Neural cell (in vitro differentiated cells): ENCODE data around the gene LAGE3. TPM values are rescaled to one million over a fixed set of nuclear protein-coding genes. Genes with fewer than 3 reads are reported as not detected.

Source experiments
- H2AFZ ChIP-seq: fragments of 200-600, 300-800 bp; sonication (generic), shearing (Covaris generic); 2 replicates; pipeline ENCODE4 v1.6.0; 2014; ENCODE audit warnings: low read depth, mild to moderate bottlenecking, antibody characterized with exemption, low read length, moderate library complexity
- H3F3A ChIP-seq: fragments of 200-600 bp; shearing (Covaris generic); 2 replicates; pipeline ENCODE4 v1.6.1; 2016; ENCODE audit warnings: mild to moderate bottlenecking, moderate library complexity, mixed read lengths, antibody characterized with exemption, low read length; ENCODE audit not compliant: insufficient read depth, poor library complexity, severe bottlenecking
- H3K27ac ChIP-seq: fragments of 200-600, 300-800 bp; sonication (generic), shearing (Covaris generic); 2 replicates; pipeline ENCODE4 v1.5.1; 2014; ENCODE audit warnings: mild to moderate bottlenecking, low read length, moderate library complexity
- H3K27me3 ChIP-seq: fragments of 300-800, 200-600 bp; sonication (generic), shearing (Covaris generic); 2 replicates; pipeline ENCODE4 v1.6.0; 2014; ENCODE audit warnings: mild to moderate bottlenecking, low read depth, low read length, moderate library complexity; ENCODE audit not compliant: insufficient read depth
- H3K36me3 ChIP-seq: fragments of 300-800, 200-600 bp; sonication (generic), shearing (Covaris generic); 2 replicates; pipeline ENCODE4 v1.5.1; 2014; ENCODE audit warnings: mild to moderate bottlenecking, antibody characterized with exemption, low read length, moderate library complexity; ENCODE audit not compliant: insufficient read depth
- H3K4me2 ChIP-seq: fragments of 300-800, 200-600 bp; sonication (generic), shearing (Covaris generic); 2 replicates; pipeline ENCODE4 v1.6.0; 2014; ENCODE audit warnings: mild to moderate bottlenecking, low read length
- H3K4me3 ChIP-seq: fragments of 300-800, 200-600 bp; sonication (generic), shearing (Covaris generic); 2 replicates; pipeline ENCODE4 v1.5.1; 2014; ENCODE audit warnings: mild to moderate bottlenecking, low read length, moderate library complexity
- H3K79me2 ChIP-seq: fragments of 200-600 bp; shearing (Covaris generic); replicated peaks from 2 replicates; pipeline ENCODE4 v1.6.0; 2014; ENCODE audit warnings: mild to moderate bottlenecking, low read length, moderate library complexity; ENCODE audit not compliant: insufficient read depth
- H3K9ac ChIP-seq: fragments of 300-800, 200-600 bp; sonication (generic), shearing (Covaris generic); 2 replicates; pipeline ENCODE4 v1.6.1; 2016; ENCODE audit warnings: mild to moderate bottlenecking, low read length, mixed read lengths
- H3K9me2 ChIP-seq: fragments of 200-600 bp; shearing (Covaris generic); 2 replicates; pipeline ENCODE4 v1.6.1; 2016; ENCODE audit warnings: mild to moderate bottlenecking, low read length, mixed read lengths; ENCODE audit not compliant: insufficient read depth
- H3K9me3 ChIP-seq: fragments of 200-600, 300-800 bp; sonication (generic), shearing (Covaris generic); 2 replicates; pipeline ENCODE4 v1.6.1; 2016; ENCODE audit warnings: mild to moderate bottlenecking, mixed run types, low read length, moderate library complexity, mixed read lengths
- H4K20me1 ChIP-seq: fragments of 200-600 bp; shearing (Covaris generic); 2 replicates; pipeline ENCODE4 v1.6.1; 2016; ENCODE audit warnings: mild to moderate bottlenecking, mixed run types; ENCODE audit not compliant: insufficient read depth
- EP300 ChIP-seq: fragments of 450-650 bp; conservative IDR thresholded peaks from 2 replicates; pipeline ENCODE4 v1.6.1; 2014; ENCODE audit warnings: antibody characterized with exemption, mild to moderate bottlenecking, moderate library complexity; ENCODE audit not compliant: poor library complexity, severe bottlenecking
- EZH2 ChIP-seq: fragments of 200-600, 300-800 bp; shearing (Covaris generic), sonication (generic); IDR thresholded peaks from 2 replicates; pipeline ENCODE4 v1.6.1; 2014; ENCODE audit warnings: antibody characterized with exemption, low read length, borderline replicate concordance, mild to moderate bottlenecking; ENCODE audit not compliant: insufficient read depth, poor library complexity, severe bottlenecking
- MXI1 ChIP-seq: fragments of 450-650 bp; conservative IDR thresholded peaks from 2 replicates; pipeline ENCODE4 v1.6.1; 2014; ENCODE audit warnings: antibody characterized with exemption, mild to moderate bottlenecking; ENCODE audit not compliant: poor library complexity, severe bottlenecking
- POLR2AphosphoS5 ChIP-seq: IDR thresholded peaks from 2 replicates; pipeline ENCODE4 v1.6.1; 2012
- RAD21 ChIP-seq: fragments of 450-650 bp; conservative IDR thresholded peaks from 2 replicates; pipeline ENCODE4 v1.6.1; 2014; ENCODE audit warnings: antibody characterized with exemption, mild to moderate bottlenecking, moderate library complexity
- SMC3 ChIP-seq: fragments of 450-650 bp; conservative IDR thresholded peaks from 2 replicates; pipeline ENCODE4 v1.6.1; 2014; ENCODE audit warnings: antibody characterized with exemption, mild to moderate bottlenecking, moderate library complexity; ENCODE audit not compliant: poor library complexity
- TAF1 ChIP-seq: IDR thresholded peaks from 2 replicates; pipeline ENCODE4 v1.6.1; 2012; ENCODE audit warnings: low read depth
- polyA plus RNA-seq: library from polyadenylated mRNA; depleted of rRNA; stranded (reverse); fragments of >200 nt; gene quantifications from 2 replicates; pipeline ENCODE4 v1.2.3, GENCODE V29; 2014
- TF ChIP-seq, protein P1 (sequence below): IDR thresholded peaks from 2 replicates; pipeline ENCODE4 v1.6.1; 2012; ENCODE audit warnings: borderline replicate concordance
- TF ChIP-seq, protein P2 (sequence below): fragments of 450-650 bp; IDR thresholded peaks from 2 replicates; pipeline ENCODE4 v1.5.1; 2014; ENCODE audit warnings: antibody characterized with exemption, mild to moderate bottlenecking, moderate library complexity; ENCODE audit not compliant: poor library complexity, severe bottlenecking

Gene LAGE3
- polyA plus RNA-seq, 1 donor from 2014 or later = 37.3 TPM

DNA sequence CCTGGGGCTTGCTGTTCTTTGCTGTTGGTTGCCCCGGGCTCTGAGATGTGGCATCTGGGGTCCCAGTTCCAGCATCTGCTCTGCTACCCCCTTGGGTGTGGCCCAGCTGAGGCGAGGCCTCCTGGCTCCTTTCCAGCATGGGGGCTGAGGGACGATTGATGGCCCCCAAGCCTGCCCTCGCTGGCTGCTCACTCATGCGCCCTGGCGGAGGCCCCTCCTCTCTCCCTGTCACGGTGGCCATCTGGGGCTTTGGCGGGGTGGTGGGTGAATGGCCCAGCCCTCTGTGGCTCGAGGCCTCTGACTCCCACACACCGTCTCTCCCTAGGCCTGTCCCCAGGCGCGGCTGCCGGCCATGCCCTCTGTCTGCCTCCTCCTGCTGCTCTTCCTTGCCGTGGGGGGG is 19.2 kb downstream of the LAGE3 start:
- no peaks in the 10 kb centered on the region for H3K36me3 ChIP-seq
- no peaks in the 10 kb centered on the region for H3K9me2 ChIP-seq
- no peak overlapping the region for H3K27ac ChIP-seq
- no peak for TF ChIP-seq RAD21
- TF ChIP-seq SMC3 = no peak
- TF ChIP-seq TAF1 = no peak
- TF ChIP-seq EP300 = no peak
- TF ChIP-seq, protein P1, sequence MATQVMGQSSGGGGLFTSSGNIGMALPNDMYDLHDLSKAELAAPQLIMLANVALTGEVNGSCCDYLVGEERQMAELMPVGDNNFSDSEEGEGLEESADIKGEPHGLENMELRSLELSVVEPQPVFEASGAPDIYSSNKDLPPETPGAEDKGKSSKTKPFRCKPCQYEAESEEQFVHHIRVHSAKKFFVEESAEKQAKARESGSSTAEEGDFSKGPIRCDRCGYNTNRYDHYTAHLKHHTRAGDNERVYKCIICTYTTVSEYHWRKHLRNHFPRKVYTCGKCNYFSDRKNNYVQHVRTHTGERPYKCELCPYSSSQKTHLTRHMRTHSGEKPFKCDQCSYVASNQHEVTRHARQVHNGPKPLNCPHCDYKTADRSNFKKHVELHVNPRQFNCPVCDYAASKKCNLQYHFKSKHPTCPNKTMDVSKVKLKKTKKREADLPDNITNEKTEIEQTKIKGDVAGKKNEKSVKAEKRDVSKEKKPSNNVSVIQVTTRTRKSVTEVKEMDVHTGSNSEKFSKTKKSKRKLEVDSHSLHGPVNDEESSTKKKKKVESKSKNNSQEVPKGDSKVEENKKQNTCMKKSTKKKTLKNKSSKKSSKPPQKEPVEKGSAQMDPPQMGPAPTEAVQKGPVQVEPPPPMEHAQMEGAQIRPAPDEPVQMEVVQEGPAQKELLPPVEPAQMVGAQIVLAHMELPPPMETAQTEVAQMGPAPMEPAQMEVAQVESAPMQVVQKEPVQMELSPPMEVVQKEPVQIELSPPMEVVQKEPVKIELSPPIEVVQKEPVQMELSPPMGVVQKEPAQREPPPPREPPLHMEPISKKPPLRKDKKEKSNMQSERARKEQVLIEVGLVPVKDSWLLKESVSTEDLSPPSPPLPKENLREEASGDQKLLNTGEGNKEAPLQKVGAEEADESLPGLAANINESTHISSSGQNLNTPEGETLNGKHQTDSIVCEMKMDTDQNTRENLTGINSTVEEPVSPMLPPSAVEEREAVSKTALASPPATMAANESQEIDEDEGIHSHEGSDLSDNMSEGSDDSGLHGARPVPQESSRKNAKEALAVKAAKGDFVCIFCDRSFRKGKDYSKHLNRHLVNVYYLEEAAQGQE = no peak
- TF ChIP-seq, protein P2, sequence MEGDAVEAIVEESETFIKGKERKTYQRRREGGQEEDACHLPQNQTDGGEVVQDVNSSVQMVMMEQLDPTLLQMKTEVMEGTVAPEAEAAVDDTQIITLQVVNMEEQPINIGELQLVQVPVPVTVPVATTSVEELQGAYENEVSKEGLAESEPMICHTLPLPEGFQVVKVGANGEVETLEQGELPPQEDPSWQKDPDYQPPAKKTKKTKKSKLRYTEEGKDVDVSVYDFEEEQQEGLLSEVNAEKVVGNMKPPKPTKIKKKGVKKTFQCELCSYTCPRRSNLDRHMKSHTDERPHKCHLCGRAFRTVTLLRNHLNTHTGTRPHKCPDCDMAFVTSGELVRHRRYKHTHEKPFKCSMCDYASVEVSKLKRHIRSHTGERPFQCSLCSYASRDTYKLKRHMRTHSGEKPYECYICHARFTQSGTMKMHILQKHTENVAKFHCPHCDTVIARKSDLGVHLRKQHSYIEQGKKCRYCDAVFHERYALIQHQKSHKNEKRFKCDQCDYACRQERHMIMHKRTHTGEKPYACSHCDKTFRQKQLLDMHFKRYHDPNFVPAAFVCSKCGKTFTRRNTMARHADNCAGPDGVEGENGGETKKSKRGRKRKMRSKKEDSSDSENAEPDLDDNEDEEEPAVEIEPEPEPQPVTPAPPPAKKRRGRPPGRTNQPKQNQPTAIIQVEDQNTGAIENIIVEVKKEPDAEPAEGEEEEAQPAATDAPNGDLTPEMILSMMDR = no peak
- TF ChIP-seq EZH2 = no peak
- no peak for TF ChIP-seq MXI1
- no peak for TF ChIP-seq POLR2AphosphoS5
- peaks cover 18% of the 10 kb centered on the region for H3K79me2 ChIP-seq
- H3K27me3 ChIP-seq = no peaks in the 10 kb centered on the region
- H4K20me1 ChIP-seq = no peaks in the 10 kb centered on the region
- no peak overlapping the region for H2AFZ ChIP-seq
- no peaks in the 10 kb centered on the region for H3F3A ChIP-seq
- H3K9ac ChIP-seq = peak overlapping the region; percentile 82
- peak overlapping the region; percentile 30 for H3K4me2 ChIP-seq
- H3K4me3 ChIP-seq = peak overlapping the region; percentile 85
- no peaks in the 10 kb centered on the region for H3K9me3 ChIP-seq

DNA sequence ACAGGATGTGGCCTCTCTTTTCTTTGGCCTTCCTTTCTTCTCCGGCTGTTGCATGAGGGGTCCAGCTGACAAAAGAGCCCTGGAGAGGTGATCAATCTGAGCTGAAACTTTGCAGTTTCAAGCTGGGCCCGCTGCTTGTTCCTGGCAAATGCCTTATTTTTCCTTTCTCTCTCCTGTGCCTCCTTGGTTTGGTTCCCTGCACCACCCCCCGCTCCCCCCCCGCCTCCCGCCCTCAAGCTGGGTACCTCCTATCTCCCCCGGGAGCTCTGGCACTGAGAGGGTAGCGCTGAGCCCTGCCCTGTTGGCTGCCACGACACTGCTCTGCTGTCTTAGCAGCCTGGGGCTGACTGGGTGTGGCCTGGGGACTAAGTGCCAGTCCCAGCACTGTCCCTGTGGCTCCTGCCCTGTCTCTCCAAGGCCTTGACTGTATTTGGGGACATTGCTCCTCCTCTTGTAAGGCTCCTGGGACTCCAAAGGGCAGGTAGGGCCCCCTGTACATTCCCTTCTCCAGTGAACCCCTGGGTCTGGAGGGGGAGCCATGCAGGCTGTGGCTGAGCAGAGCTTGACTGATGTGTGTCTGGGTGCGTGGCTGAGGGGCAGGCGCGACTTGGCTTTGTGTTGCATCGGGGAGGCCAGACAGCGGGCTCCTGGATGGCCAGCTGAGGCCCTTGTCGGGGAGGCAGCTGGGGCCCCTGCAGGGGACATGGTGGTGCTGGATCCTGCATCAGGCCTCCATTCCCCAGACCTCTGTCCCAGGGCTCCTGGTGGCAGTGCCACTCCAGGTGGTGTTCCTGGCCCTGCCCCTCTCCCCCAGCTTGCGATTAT is 19.9 kb downstream of the LAGE3 start:
- peak overlapping the region; percentile 82 for H3K9ac ChIP-seq
- no peaks in the 10 kb centered on the region for H3F3A ChIP-seq
- H3K36me3 ChIP-seq = no peaks in the 10 kb centered on the region
- H3K9me2 ChIP-seq = no peaks in the 10 kb centered on the region
- peak overlapping the region; percentile 85 for H3K4me3 ChIP-seq
- H3K27ac ChIP-seq = peak overlapping the region; percentile 59
- no peak for TF ChIP-seq RAD21
- TF ChIP-seq EZH2 = no peak
- TF ChIP-seq EP300 = no peak
- TF ChIP-seq, protein P1 = no peak
- TF ChIP-seq POLR2AphosphoS5 = no peak
- no peak for TF ChIP-seq SMC3
- TF ChIP-seq, protein P2 = no peak
- no peak for TF ChIP-seq MXI1
- no peak for TF ChIP-seq TAF1
- H3K9me3 ChIP-seq = no peaks in the 10 kb centered on the region
- no peaks in the 10 kb centered on the region for H3K27me3 ChIP-seq
- H3K4me2 ChIP-seq = peak overlapping the region; percentile 30
- no peaks in the 10 kb centered on the region for H4K20me1 ChIP-seq
- H2AFZ ChIP-seq = no peak overlapping the region
- peaks cover 18% of the 10 kb centered on the region for H3K79me2 ChIP-seq
